UCSD-AML1 (cell line): ENCODE data around the gene FOXP1.

Experiments
- DNase-seq: peaks from one replicate; lab custom pipeline; 2025; ENCODE audit not compliant: unreplicated experiment; lab: John Stamatoyannopoulos, UW

The FOXP1 gene

DNA sequence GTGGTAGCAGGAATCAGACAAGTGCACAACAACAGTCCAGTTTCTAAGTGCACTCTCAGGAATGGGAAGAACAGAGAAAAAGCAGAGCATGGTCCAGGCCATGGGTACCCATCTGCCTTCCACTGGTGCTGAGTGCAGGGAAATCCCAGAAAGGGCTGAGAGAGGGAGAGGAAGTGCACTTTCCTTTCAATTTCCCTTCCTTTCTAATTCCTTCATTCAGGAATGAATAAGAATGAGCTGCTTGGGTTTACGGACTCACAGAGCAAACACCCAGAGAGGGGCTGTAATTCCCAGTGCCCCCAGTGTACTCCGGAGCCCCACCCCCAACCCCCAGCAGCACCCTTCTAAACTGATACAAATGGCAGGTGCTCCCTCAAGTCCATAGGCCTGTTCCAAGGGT lies 300.6 kb downstream of the FOXP1 start:
- no peak for DNase-seq

- DNase-seq = no peak
Measured at GRCh38 chr3:71281280-71281679, 302.2 kb downstream of the FOXP1 start.

GRCh38 chr3:71277341-71277740 lies 306.2 kb downstream of the FOXP1 start:
- DNase-seq = no peak

DNA sequence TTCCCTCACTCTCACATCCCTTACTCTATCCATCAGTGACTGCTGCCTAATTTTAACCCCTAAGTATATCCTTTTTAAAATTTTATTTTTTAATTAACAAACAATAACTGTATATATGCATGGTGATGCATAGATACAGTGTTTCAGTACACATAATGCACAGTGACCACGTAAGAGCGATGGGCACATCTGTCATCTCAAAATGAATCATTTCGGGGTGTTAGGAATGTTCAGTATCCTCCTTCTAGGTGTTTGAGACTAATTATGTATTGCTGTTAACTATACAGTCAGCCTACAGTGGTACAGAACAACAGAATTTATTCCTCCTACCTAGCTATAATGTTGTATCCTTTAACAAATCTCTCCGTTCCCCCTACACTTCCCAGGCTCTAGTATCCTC lies 307.0 kb downstream of the FOXP1 start:
- no peak for DNase-seq

DNA sequence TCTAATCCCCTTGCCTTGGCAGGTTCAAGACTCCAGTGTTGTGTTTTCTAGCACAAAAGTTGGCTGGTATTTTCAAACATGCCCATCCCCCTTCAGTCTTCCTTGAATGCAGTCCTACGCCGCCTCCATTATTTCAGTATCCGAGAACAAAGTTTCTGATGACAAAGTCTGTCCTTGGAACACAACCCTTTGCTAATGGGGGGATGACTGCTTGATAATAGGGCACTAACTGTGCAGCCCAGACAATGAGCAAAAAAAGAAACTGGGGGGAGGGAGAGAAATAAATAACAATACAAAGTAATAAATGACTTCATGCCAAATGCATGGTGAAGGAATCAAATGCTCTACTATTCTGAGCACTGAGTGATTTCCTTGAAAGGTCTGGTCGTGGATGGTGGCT lies 310.1 kb downstream of the FOXP1 start:
- no peak for DNase-seq

DNA sequence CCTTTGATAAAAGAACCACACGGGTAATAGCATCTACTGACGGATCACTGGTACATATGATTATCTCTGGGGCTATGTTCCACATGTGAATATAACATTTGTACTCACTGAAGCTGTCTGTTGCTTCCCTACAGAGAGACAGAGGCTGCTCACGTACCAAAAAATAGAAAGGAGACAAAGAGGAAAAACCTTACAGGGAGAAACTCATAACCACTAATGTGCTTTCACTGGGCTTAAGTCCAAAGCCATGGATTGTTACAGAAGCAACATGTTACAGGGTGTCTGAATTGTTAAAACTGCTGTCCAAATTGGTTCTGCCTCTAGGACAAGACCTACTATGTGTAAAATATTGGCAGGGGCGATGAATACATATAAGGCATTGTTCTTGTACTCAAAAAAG lies 311.9 kb downstream of the FOXP1 start:
- no peak for DNase-seq

DNA sequence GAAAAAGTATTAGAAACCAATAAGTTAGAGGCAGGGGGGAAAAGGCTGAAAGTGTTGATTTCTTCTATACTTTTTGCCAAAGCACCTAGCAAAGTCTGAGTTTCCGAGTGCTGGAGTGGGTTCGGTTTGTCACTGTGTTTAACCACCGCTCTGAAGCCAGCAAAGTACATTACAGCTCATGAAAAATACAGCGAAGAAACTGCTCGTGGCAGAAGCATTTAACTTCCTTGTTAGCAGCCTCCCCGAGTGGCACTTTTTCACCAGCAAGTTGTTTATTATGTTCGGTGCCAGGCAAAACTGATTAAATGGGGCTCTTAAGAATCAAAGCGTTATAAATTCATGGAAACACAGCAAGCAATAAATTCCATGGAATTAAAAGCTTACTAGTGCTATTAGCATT lies 313.6 kb downstream of the FOXP1 start:
- no peak for DNase-seq

DNA sequence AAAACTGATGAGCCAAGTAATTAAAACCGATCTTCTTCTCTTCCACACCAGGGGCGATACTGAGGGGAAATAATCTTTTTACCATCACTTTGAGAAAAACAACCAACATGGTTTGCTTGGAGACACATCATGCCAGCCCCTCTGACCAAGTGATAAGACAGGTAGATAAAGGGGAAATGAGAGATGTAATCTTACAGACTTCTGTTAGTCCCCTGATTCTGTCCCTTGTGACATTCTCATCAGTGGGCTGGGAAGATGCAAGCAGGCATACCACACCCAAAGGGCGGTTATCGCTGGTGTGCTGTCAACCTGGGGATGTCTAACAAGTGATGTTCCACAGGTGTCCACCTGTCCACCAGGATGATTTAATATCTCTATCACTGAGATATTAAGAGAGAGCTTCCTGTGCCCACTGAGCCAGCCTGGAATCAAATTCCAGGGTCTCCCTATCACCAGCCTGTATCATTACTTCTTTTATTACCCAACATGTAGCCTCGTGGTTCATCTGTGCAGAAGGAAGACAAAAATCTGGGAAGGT lies 315.0 kb downstream of the FOXP1 start:
- DNase-seq = no peak

GRCh38 chr3:71266875-71267274 lies 316.7 kb downstream of the FOXP1 start:
- DNase-seq = no peak

GRCh38 chr3:71265365-71265915 lies 318.1 kb downstream of the FOXP1 start:
- DNase-seq = no peak

DNA sequence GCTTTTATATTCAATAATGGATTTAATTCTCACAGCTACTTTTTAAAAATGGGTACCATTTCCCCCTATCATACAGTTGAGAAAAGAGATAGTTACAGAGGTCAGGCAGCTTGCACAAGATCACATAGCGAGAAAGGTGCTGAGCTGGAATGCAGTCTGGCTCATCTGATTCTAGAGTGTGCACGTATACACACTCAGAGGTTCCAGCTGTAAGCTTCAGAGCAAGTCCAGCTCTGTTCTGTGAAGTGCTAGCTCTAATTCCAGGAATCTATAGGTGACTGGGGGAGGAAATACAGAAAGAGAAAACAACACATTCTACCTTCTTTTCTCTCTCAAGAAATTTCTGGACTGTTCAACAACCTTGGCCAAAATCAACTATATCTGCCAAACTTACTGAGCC lies 318.7 kb downstream of the FOXP1 start:
- DNase-seq = no peak

DNA sequence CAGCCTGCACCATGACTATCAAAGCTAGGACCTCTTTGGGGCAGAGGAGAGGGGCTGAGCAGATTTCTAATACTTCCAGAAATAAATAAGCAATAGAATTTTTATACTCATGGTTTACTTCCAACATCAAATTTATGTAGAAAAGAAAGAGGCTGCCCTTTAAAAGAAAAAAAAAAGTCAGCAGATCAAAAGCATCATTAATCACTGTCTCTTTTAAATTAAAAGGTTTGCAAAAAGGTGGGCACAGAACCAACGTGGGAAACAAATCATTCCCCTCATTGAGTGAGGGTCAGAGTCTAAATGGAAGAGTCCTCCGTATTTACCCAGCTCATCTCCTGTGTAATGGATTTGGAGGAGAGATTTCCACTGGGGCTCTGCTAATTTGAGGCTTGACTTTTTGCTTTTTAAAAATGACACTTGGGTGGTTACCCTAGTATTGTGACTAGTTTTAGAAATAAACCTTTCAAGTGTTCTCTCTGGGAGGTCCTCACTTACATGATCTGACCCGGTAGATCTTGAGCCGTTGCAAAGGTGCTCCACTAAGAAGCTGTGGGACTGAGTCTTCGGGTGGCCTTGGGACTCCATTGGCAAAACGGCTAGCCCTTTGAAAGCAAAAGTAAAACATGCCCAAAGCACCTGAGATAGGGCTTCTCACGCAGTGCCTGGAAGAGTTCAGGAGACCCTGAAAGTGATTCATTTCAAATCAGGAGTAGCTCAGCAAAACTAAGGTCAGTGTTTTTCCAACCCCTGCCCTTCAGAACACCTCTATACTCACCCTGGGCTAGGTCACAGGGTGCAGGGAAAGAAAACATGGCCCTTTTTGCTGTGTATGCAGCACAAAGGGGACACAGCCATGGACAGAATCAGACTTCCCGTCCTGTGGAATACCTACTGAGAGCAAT lies 320.9 kb downstream of the FOXP1 start:
- no peak for DNase-seq

DNA sequence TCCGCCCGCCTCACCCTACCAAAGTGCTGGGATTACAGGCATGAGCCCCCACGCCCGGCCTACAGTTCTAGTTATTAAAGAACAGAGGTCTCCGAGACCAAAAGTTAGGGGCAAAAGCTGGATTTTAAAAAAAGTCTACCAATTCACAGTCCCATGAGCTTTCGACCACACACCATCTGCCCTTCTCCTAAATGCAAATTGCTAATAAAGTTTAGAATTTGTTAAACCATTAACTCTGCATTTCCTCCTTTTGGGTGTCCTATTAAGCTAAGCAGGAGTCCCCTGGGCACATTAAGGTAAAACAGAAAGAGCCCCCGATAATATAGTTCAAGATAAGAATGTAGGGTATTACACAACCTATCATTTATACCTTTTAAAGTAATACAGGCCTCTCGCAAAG lies 322.7 kb downstream of the FOXP1 start:
- DNase-seq = no peak

DNA sequence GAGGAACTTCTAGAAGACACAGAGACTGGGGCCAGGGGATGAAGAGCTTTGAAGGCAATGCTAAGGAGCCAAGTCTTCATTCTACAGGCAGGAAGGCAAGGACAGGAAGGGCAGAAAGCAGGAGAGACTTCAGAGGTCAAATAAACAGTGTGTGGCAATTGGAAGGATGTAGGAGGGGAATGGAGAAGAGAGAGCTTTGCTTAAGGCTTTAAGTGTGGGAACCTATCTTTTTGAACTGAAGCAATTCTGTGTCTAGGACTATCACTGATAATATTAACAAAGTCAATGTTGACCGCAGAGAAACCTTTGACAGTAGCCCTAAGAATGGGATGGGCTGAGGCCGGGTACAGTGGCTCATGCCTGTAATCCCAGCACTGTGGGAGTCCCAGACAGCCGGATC lies 325.0 kb downstream of the FOXP1 start:
- no peak for DNase-seq

DNA sequence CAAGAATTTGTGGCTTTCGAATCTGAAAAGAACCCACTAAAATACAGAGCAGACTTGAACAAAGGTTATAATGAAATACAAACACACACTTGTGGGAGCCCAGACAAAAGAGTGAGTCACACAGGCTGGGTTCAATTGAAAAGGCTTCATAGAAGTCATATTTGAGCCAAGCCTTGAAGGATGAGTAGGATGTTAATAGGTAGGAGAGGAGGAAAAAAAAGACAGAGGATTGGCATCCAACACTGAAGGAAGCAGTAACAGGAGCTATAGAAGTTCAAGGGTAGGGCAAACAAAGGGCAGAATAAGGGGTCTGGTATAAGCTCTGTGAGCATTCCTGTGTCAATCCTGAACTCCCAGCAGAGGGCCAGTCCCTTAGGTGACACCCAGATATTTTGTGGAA lies 325.4 kb downstream of the FOXP1 start:
- DNase-seq = no peak

- no peak for DNase-seq
Measured at GRCh38 chr3:71255498-71255897, 328.0 kb downstream of the FOXP1 start.

DNA sequence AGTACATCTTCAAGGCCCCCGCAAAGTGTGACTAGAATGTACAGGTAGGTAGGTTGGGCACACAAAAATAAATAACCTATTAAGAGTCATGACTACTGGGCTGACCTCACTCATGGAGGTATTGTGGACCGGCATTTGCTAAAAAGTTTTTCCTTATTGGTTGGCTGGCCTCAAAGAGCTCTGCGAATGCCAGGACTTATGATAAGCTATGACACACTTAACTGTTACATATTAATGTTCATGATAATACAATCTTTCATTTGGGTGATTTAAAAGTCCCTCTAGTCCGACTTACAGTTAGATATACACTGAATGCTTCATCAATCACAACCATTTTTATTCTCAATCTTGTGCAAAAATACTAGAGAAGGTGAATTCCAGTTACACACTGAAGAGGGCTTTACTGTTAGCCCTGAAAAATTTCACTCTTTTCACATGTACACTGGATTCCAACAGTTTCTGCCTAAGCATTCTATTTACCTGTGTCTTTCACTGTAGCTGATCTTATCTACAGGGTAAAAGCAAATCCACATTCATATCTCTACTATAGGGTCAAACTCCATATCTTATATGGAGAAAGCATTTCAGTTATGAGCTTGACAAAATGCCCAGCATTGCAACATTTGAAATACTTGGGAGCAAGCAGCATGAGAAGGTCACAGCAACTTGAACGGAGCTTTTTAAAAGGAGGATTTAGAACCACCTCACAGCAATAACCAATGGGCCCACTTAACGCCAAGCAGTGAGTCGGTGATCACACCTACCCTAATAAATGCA lies 329.1 kb downstream of the FOXP1 start:
- no peak for DNase-seq

GRCh38 chr3:71253169-71253568 lies 330.4 kb downstream of the FOXP1 start:
- DNase-seq = no peak

DNA sequence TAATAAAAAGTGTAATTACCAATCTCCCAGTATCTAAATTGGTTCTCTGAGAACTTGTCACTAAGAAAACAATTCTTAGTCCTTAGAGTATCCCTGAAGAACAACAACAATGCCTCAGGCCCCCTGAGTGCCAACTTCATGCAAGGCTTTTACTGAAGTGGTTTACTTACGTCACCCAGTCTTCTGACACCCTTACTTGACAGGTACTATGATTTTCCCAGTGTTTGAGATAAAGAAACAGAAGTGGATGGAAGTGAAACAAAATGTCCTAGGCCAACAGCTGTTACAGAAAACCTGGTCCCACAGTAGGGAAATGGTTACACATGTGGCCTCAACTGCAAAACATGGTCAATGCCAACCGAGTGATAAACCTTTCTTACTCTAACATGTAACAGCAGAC lies 331.1 kb downstream of the FOXP1 start:
- no peak for DNase-seq

DNA sequence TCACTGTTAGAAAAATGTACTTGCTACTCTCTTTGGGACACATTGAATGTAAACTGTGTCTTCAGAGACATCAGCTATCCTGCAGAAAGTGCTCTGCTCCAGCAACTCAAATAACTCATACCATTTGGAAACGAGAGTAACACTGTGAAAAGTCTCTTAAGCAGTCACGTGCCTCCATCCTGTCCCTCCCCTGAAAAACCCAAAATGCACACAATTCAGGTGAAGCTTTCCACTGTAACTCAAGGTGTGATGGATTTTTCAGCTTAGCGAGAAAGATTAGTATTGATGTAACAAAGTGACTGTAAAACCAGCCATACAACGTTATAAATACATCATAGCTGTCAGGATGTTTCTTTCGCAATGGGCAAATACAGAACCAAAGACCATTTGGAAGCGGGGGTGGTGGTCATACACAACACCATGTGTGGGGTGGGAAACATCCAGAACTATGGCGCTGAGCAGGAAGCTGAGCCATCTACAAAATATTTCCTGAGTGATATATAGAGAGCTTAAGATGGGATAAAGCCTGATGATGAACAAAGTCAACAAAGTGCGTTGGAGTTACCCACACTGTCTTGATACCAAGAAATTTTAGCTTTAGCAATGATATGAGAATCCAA lies 332.3 kb downstream of the FOXP1 start:
- no peak for DNase-seq

DNA sequence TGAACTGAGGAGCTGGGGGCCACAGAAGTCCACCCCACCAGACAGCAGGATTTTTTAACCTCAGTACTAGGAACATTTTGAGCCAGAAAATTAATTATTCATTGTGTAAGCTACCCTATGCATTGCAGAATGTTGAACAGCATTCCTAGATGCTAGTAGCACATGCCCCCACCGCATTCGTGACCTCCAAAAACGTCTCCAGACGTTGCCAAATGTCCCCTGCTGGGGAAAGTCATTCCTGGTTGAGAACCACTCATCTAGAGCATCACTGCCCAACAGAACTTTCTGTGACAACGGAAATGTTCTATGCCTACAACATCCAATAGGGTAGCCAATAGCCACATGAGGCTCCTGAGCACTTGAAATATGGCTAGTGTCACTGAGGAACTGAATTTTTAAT lies 333.5 kb downstream of the FOXP1 start:
- DNase-seq = no peak
